Measurements from ENCODE around the gene FRY. TPM values are rescaled to one million over a fixed set of nuclear protein-coding genes. Genes with fewer than 3 reads are reported as not detected.

FRY gene
- total and polyA plus RNA-seq, 2 donors (not counting 1 experiment from before 2014, with no cell fraction given) = 2.3 to 6.3 TPM

DNA sequence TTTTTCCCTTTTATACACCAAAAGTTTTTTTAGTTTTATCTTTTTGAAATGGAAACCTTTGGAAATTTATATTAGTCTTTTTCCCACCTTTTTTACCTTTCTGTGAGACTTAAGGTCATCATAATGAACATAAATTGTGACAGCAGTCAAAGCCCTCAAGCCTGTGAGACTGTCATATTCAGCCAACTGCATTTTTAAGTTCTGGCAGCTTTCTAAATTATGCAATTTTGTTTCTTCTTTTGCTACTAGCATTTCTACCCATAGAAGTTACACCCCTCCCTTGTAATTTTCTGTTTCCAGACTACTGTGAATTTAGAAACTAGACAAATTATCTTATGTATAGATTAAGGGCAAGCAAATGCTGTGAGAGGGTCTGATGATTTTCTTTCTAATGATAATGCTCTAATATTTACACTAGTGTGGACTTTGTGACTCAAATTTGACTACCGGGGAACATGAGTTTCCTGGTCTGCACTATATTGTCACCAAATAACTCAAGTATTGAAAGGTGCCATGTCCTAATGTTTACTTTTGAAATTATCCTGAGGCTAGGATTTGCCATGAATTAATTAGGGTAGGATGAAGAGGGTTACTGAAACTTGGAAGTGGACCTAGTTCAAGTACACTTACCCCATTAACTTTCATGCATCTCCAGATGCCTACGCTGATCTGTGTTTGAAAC lies 43.7 kb downstream of the FRY start:
- ChIA-PET POLR2A (no interaction called here), CTCF (no interaction called here)
- intact Hi-C loops (cut with micrococcal nuclease) = no loop called here
- DNase-seq (no peak), ATAC-seq (ENCODE audit: low read depth) (no peak)
- TF ChIP-seq EZH2 (IDR thresholded peaks at IDR 0.05; ENCODE audit: borderline replicate concordance, insufficient read depth, low read depth, low read length, poor library complexity, severe bottlenecking) = no peak
- TF ChIP-seq CTCF (IDR thresholded peaks at IDR 0.05) = no peak
- Histone ChIP-seq H3K79me2 (ENCODE audit: control insufficient read depth, insufficient read depth, low read length) (no peaks in the 10 kb centered on the region), H3K9ac (ENCODE audit: low read length) (no peak overlapping the region), H3K27ac (ENCODE audit: low read length in 2 of 2) (no peak overlapping the region), H3K9me3 (ENCODE audit: control extremely low read depth in 1 of 3, control insufficient read depth in 2 of 3, insufficient read depth in 1 of 3, low read length in 2 of 3) (no peaks in the 10 kb centered on the region), H3K4me1 (ENCODE audit: control insufficient read depth in 2 of 2, insufficient read depth in 2 of 2, low read length in 2 of 2) (no peaks in the 10 kb centered on the region), H3K27me3 (replicated peaks in 1 of 4; ENCODE audit: control extremely low read depth in 1 of 4, control insufficient read depth in 3 of 4, insufficient read depth in 4 of 4, low read length in 3 of 4) (no peaks in the 10 kb centered on the region), H3K4me2 (replicated peaks; ENCODE audit: low read depth, low read length, poor library complexity, severe bottlenecking) (no peak overlapping the region), H3K4me3 (ENCODE audit: control extremely low read depth in 1 of 5, extremely low read depth in 1 of 5, insufficient read depth in 1 of 5, low read depth in 2 of 5, low read length in 4 of 5) (no peak overlapping the region), H3K36me3 (replicated peaks in 1 of 2; ENCODE audit: control extremely low read depth in 1 of 2, control insufficient read depth in 1 of 2, extremely low read depth in 1 of 2, insufficient read depth in 2 of 2, low read length in 1 of 2) (peaks cover 0 to 1% of the 10 kb centered on the region in 2 experiments), H2AFZ (ENCODE audit: insufficient read depth, low read depth, low read length, poor library complexity, severe bottlenecking) (no peak overlapping the region), H4K20me1 (ENCODE audit: control insufficient read depth, insufficient read depth, low read length, poor library complexity, severe bottlenecking) (no peaks in the 10 kb centered on the region)
- Mint-ChIP-seq H3K9me3 (ENCODE audit: insufficient read depth) (no peaks in the 10 kb centered on the region), H3K4me1 (no peaks in the 10 kb centered on the region), H3K4me3 (no peak overlapping the region), H3K27me3 (no peaks in the 10 kb centered on the region), H3K27ac (no peak overlapping the region)
- no CpG with 5 or more reads among the region's 2 CpGs for WGBS (ENCODE audit: insufficient coverage)

DNA sequence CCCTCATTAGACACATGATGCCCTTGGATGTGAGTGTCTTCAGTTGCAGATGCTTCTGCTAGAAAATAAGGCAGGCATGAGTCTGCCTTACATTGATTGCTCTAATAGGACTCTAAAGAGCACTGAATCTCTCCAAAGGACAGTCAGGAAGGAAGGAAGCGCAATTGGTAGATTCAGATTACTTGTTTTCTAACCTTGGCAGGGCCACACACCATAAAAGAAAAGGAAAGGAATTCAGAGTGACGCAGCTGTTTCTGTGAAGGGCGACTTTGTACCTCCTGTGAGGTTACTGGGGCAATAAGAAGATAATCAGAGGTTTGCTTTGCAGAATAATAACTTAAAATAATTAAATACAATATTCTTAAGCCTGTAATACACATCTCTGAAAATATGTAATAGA lies 48.0 kb downstream of the FRY start:
- peaks cover 0 to 1% of the 10 kb centered on the region in 2 experiments for H3K36me3 ChIP-seq (replicated peaks in 1 of 2; ENCODE audit: control extremely low read depth in 1 of 2, control insufficient read depth in 1 of 2, extremely low read depth in 1 of 2, insufficient read depth in 2 of 2, low read length in 1 of 2)
- WGBS (ENCODE audit: insufficient coverage) = no CpG with 5 or more reads among the region's 3 CpGs
- ChIA-PET CTCF (no interaction called here), POLR2A (no interaction called here)
- no peak overlapping the region for H3K27ac ChIP-seq (ENCODE audit: low read length in 2 of 2)
- no peaks in the 10 kb centered on the region for H3K9me3 ChIP-seq (ENCODE audit: control extremely low read depth in 1 of 3, control insufficient read depth in 2 of 3, insufficient read depth in 1 of 3, low read length in 2 of 3)
- no peaks in the 10 kb centered on the region for H4K20me1 ChIP-seq (ENCODE audit: control insufficient read depth, insufficient read depth, low read length, poor library complexity, severe bottlenecking)
- H3K9me3 Mint-ChIP-seq (ENCODE audit: insufficient read depth) = no peaks in the 10 kb centered on the region
- H3K4me3 ChIP-seq (ENCODE audit: control extremely low read depth in 1 of 5, extremely low read depth in 1 of 5, insufficient read depth in 1 of 5, low read depth in 2 of 5, low read length in 4 of 5) = no peak overlapping the region
- H3K27me3 Mint-ChIP-seq = no peaks in the 10 kb centered on the region
- no peaks in the 10 kb centered on the region for H3K79me2 ChIP-seq (ENCODE audit: control insufficient read depth, insufficient read depth, low read length)
- H3K4me2 ChIP-seq (replicated peaks; ENCODE audit: low read depth, low read length, poor library complexity, severe bottlenecking) = no peak overlapping the region
- ATAC-seq (ENCODE audit: low read depth) (no peak), DNase-seq (no peak)
- H3K4me1 ChIP-seq (ENCODE audit: control insufficient read depth in 2 of 2, insufficient read depth in 2 of 2, low read length in 2 of 2) = no peaks in the 10 kb centered on the region
- no peak overlapping the region for H3K27ac Mint-ChIP-seq
- no peak overlapping the region for H2AFZ ChIP-seq (ENCODE audit: insufficient read depth, low read depth, low read length, poor library complexity, severe bottlenecking)
- intact Hi-C loops (cut with micrococcal nuclease) = no loop called here
- H3K4me3 Mint-ChIP-seq = no peak overlapping the region
- no peaks in the 10 kb centered on the region for H3K4me1 Mint-ChIP-seq
- no peak for TF ChIP-seq CTCF (IDR thresholded peaks at IDR 0.05)
- TF ChIP-seq EZH2 (IDR thresholded peaks at IDR 0.05; ENCODE audit: borderline replicate concordance, insufficient read depth, low read depth, low read length, poor library complexity, severe bottlenecking) = no peak
- H3K9ac ChIP-seq (ENCODE audit: low read length) = no peak overlapping the region
- no peaks in the 10 kb centered on the region for H3K27me3 ChIP-seq (replicated peaks in 1 of 4; ENCODE audit: control extremely low read depth in 1 of 4, control insufficient read depth in 3 of 4, insufficient read depth in 4 of 4, low read length in 3 of 4)

Measured in B cell (primary cell).